ENCODE measurements around the gene MUC4.

- TF ChIP-seq CTCF (IDR thresholded peaks at IDR 0.05) (no peak), POLR2AphosphoS5 (IDR thresholded peaks at IDR 0.05; ENCODE audit: low read depth, low read length) (no peak), SIN3A (IDR thresholded peaks at IDR 0.05; ENCODE audit: borderline replicate concordance, insufficient read depth, low read depth, low read length) (no peak), TCF7L2 (IDR thresholded peaks at IDR 0.05; ENCODE audit: low read depth, low read length) (no peak)
Observed at GRCh38 chr3:195729476-195730251, 82.1 kb downstream of the MUC4 start.
